ENCODE measurements around the gene IP6K2.

The IP6K2 gene

GRCh38 chr3:48662753-48663488 lies 54.1 kb downstream of the IP6K2 start, which contains the start of gene CELSR3:
Gene CELSR3, minus strand, starts transcription at chr3:48662886. Its CDS starts 252 bp downstream, at chr3:48662634.
- peak; percentile 77 for DNase-seq

GRCh38 chr3:48662145-48662752 lies 54.8 kb downstream of the IP6K2 start:
- no peak for DNase-seq

- DNase-seq = peak; percentile 89
These were observed 55.4 kb downstream of the IP6K2 start for GRCh38 chr3:48661501-48662144.

- no peak for DNase-seq
These were observed 56.1 kb downstream of the IP6K2 start for GRCh38 chr3:48660800-48661400.

GRCh38 chr3:48656841-48657281 lies 60.2 kb downstream of the IP6K2 start:
- no peak for DNase-seq

GRCh38 chr3:48656061-48656840 lies 60.8 kb downstream of the IP6K2 start:
- DNase-seq = peak; percentile 85

- no peak for DNase-seq
These were observed 61.4 kb downstream of the IP6K2 start for GRCh38 chr3:48655606-48656005.

- DNase-seq = no peak
These were observed 62.0 kb downstream of the IP6K2 start for GRCh38 chr3:48655063-48655462.

- DNase-seq = no peak
These were observed 63.9 kb downstream of the IP6K2 start for GRCh38 chr3:48652923-48653715.

- no peak for DNase-seq
These were observed 65.2 kb downstream of the IP6K2 start for GRCh38 chr3:48651771-48652170.

- no peak for DNase-seq
These were observed 66.3 kb downstream of the IP6K2 start for GRCh38 chr3:48650723-48651122.

GRCh38 chr3:48648188-48648850 lies 68.7 kb downstream of the IP6K2 start:
- DNase-seq = no peak

GRCh38 chr3:48647714-48648113 lies 69.3 kb downstream of the IP6K2 start:
- no peak for DNase-seq

- DNase-seq = no peak
These were observed 71.9 kb downstream of the IP6K2 start for GRCh38 chr3:48644898-48645760.

GRCh38 chr3:48642605-48643004 lies 74.4 kb downstream of the IP6K2 start:
- no peak for DNase-seq

GRCh38 chr3:48641396-48641795 lies 75.6 kb downstream of the IP6K2 start:
- DNase-seq = no peak

GRCh38 chr3:48639944-48640606 lies 76.9 kb downstream of the IP6K2 start:
- no peak for DNase-seq
